Erythroblast (primary cell): ENCODE data around the gene URI1.

ENCODE experiments used
- DNase-seq, 2 experiments: peaks; one replicate each; lab custom pipeline; 2025; lab: John Stamatoyannopoulos, UW
- GATA1 ChIP-seq: IDR thresholded peaks from 2 replicates; pipeline ENCODE4 v1.6.1; 2011; ENCODE audit warnings: low read depth, mild to moderate bottlenecking, control low read depth, low read length, moderate library complexity
- POLR2A ChIP-seq: IDR thresholded peaks from 2 replicates; pipeline ENCODE4 v1.6.1; 2011; ENCODE audit warnings: mild to moderate bottlenecking, low read length

Gene URI1

GRCh38 chr19:30056580-30056979 is 114.5 kb downstream of the URI1 start:
- TF ChIP-seq GATA1 (no peak), POLR2A (no peak)
- no peak for DNase-seq

- DNase-seq: no peak
- TF ChIP-seq GATA1 (no peak), POLR2A (no peak)
Measured at GRCh38 chr19:30059741-30060457, 117.9 kb downstream of the URI1 start.

GRCh38 chr19:30060531-30061222 is 118.6 kb downstream of the URI1 start:
- no peak for DNase-seq
- TF ChIP-seq POLR2A: no peak
- TF ChIP-seq GATA1: no peak

GRCh38 chr19:30061223-30062064 is 119.4 kb downstream of the URI1 start:
- no peak for DNase-seq
- TF ChIP-seq POLR2A (no peak), GATA1 (no peak)

- TF ChIP-seq GATA1 (no peak), POLR2A (no peak)
- DNase-seq: no peak
Measured at GRCh38 chr19:30062065-30062906, 120.2 kb downstream of the URI1 start.

- no peak for DNase-seq
- TF ChIP-seq POLR2A (no peak), GATA1 (no peak)
Measured at GRCh38 chr19:30062907-30063649, 121.0 kb downstream of the URI1 start.

GRCh38 chr19:30063650-30064347 is 121.8 kb downstream of the URI1 start:
- no peak for TF ChIP-seq GATA1
- TF ChIP-seq POLR2A: no peak
- DNase-seq: no peak

- no peak for DNase-seq
- TF ChIP-seq POLR2A (no peak), GATA1 (no peak)
Measured at GRCh38 chr19:30064348-30064699, 122.3 kb downstream of the URI1 start.

- TF ChIP-seq GATA1: no peak
- TF ChIP-seq POLR2A: no peak
- no peak for DNase-seq
Measured at GRCh38 chr19:30064771-30065494, 122.9 kb downstream of the URI1 start.

- TF ChIP-seq GATA1: no peak
- TF ChIP-seq POLR2A: no peak
- no peak for DNase-seq
Measured at GRCh38 chr19:30065680-30066606, 123.9 kb downstream of the URI1 start.
